Trophoblast cell (in vitro differentiated cells and primary cell): Measurements from ENCODE around the gene SLC22A1.

Experiments
- DNase-seq, 2 donors: peaks; one replicate each; pipeline ENCODE4 v3.0.0-alpha.2; 2016
- H2AFZ ChIP-seq: 2 replicates; pipeline ENCODE4 v1.6.1; 2013; ENCODE audit warnings: low read length, moderate library complexity, mild to moderate bottlenecking; ENCODE audit not compliant: insufficient read depth, poor library complexity
- H2AK5ac ChIP-seq: 2 replicates; pipeline ENCODE4 v1.6.1; 2013; ENCODE audit warnings: mild to moderate bottlenecking, low read length
- H2BK120ac ChIP-seq: 2 replicates; pipeline ENCODE4 v1.6.1; 2013; ENCODE audit warnings: low read length, mild to moderate bottlenecking, moderate library complexity; ENCODE audit not compliant: insufficient read depth, poor library complexity
- H2BK12ac ChIP-seq: 2 replicates; pipeline ENCODE4 v1.6.1; 2013; ENCODE audit warnings: mild to moderate bottlenecking, low read length, moderate library complexity
- H2BK5ac ChIP-seq: 2 replicates; pipeline ENCODE4 v1.6.1; 2013; ENCODE audit warnings: low read length, low read depth, moderate library complexity, mild to moderate bottlenecking; ENCODE audit not compliant: poor library complexity
- H3K14ac ChIP-seq: 2 replicates; pipeline ENCODE4 v1.6.1; 2013; ENCODE audit warnings: mild to moderate bottlenecking, low read length
- H3K18ac ChIP-seq: 2 replicates; pipeline ENCODE4 v1.6.1; 2013; ENCODE audit warnings: mild to moderate bottlenecking, low read length
- H3K23ac ChIP-seq: 2 replicates; pipeline ENCODE4 v1.6.1; 2013; ENCODE audit warnings: low read length
- H3K27ac ChIP-seq: 2 replicates; pipeline ENCODE4 v1.5.1; 2013; ENCODE audit warnings: low read depth, mild to moderate bottlenecking, inconsistent platforms, low read length, moderate library complexity
- H3K27me3 ChIP-seq: 2 replicates; pipeline ENCODE4 v1.6.1; 2013; ENCODE audit warnings: inconsistent platforms, mild to moderate bottlenecking, low read length, moderate library complexity; ENCODE audit not compliant: insufficient read depth
- H3K36me3 ChIP-seq, 2 experiments: 1 replicate in 1 of 2; 2 replicates in 1 of 2; pipeline ENCODE4 v1.6.1; 2013; ENCODE audit warnings: low read length in 2 of 2, mild to moderate bottlenecking in 2 of 2, moderate library complexity in 1 of 2; ENCODE audit not compliant: insufficient read depth in 2 of 2, control insufficient read depth in 1 of 2
- H3K4ac ChIP-seq: 2 replicates; pipeline ENCODE4 v1.6.1; 2013; ENCODE audit warnings: low read depth, mild to moderate bottlenecking, low read length, moderate library complexity
- H3K4me1 ChIP-seq, 2 experiments: 1 replicate in 1 of 2; 2 replicates in 1 of 2; pipeline ENCODE4 v1.6.1; 2013; ENCODE audit warnings: low read length in 2 of 2, mild to moderate bottlenecking in 2 of 2, moderate library complexity in 1 of 2; ENCODE audit not compliant: insufficient read depth in 2 of 2, control insufficient read depth in 1 of 2
- H3K4me2 ChIP-seq: 2 replicates; pipeline ENCODE4 v1.6.1; 2013; ENCODE audit warnings: inconsistent platforms, mild to moderate bottlenecking, low read length, moderate library complexity
- H3K4me3 ChIP-seq: 2 replicates; pipeline ENCODE4 v1.5.1; 2013; ENCODE audit warnings: mild to moderate bottlenecking, low read depth, low read length, inconsistent platforms
- H3K79me1 ChIP-seq: one replicate; pipeline ENCODE4 v1.6.1; 2013; ENCODE audit warnings: low read length
- H3K79me2 ChIP-seq: 2 replicates; pipeline ENCODE4 v1.6.1; 2013; ENCODE audit warnings: low read length, mild to moderate bottlenecking; ENCODE audit not compliant: control insufficient read depth, insufficient read depth, poor library complexity
- H3K9ac ChIP-seq: 2 replicates; pipeline ENCODE4 v1.6.1; 2013; ENCODE audit warnings: mild to moderate bottlenecking, low read length
- H3K9me3 ChIP-seq: 2 replicates; pipeline ENCODE4 v1.6.1; 2013; ENCODE audit warnings: low read depth, mild to moderate bottlenecking, control low read depth, inconsistent platforms, low read length; ENCODE audit not compliant: insufficient read depth
- H4K12ac ChIP-seq: 2 replicates; pipeline ENCODE4 v1.6.1; 2013; ENCODE audit warnings: low read depth, mild to moderate bottlenecking, low read length, moderate library complexity
- H4K8ac ChIP-seq: 2 replicates; pipeline ENCODE4 v1.6.1; 2013; ENCODE audit warnings: low read depth, mild to moderate bottlenecking, low read length, moderate library complexity
- H4K91ac ChIP-seq: one replicate; pipeline ENCODE4 v1.6.1; 2013; ENCODE audit warnings: low read depth, mild to moderate bottlenecking, low read length, moderate library complexity
- WGBS: extraction: QIAGEN DNeasy Blood & Tissue Kit; methylation state at CpG from one replicate; pipeline ENCODE4 v1.1.7; 2013; ENCODE audit warnings: missing lambda C conversion rate; ENCODE audit not compliant: insufficient read length, insufficient coverage; ENCODE audit errors: extremely low coverage; 5-methylcytosine and 5-hydroxymethylcytosine counted together

SLC22A1 gene

DNA sequence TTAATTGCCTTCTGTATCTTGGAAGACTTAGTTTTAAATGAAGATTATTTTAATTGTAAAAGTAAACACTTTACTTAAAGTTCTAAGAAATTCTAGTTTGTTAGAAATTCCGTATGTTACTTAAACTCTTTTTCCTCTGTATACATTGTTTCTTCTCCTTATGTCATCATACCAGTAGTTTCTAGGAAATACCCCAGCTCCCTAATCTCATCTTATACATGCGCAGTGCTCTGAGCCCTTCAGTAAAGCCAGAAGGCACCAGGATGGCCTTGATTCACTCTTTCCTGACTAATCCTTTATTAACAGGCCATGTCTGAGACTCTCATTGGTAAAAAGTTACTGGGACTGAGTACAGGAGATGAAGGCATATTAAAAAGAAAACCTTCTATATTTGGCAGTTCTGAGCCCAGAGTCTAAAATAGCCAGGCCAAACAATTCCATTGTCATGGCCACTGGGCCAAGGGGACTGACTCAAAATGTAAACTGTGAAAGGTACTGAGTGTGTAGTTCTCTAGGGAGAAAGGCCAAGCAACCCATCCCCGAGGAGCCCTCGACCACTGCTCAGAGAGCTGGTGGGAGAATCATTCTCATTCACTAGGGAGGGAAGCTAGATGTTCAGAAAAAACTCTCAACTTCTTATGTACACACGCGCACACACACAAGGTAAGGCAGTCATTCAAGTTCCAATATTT lies 25.0 kb downstream of the SLC22A1 start:
- Histone ChIP-seq H3K4ac (no peak overlapping the region), H4K12ac (no peak overlapping the region), H2BK120ac (no peak overlapping the region), H3K79me1 (no peaks in the 10 kb centered on the region), H2AFZ (no peak overlapping the region), H3K79me2 (no peaks in the 10 kb centered on the region), H3K9me3 (no peaks in the 10 kb centered on the region), H2AK5ac (no peak overlapping the region), H3K27me3 (no peaks in the 10 kb centered on the region), H4K8ac (no peak overlapping the region), H3K23ac (no peak overlapping the region), H3K4me2 (no peak overlapping the region), H3K4me1 (peaks cover 0 to 4% of the 10 kb centered on the region in 2 experiments), H2BK5ac (no peak overlapping the region), H2BK12ac (no peak overlapping the region), H3K14ac (no peak overlapping the region), H3K9ac (no peak overlapping the region), H3K4me3 (no peak overlapping the region), H4K91ac (no peak overlapping the region), H3K27ac (no peak overlapping the region), H3K36me3 (peaks cover 2 to 4% of the 10 kb centered on the region in 2 experiments), H3K18ac (no peak overlapping the region)
- no CpG with 5 or more reads among the region's 6 CpGs for WGBS
- DNase-seq, result peak in 1 of 2 donors; percentile 39

- no peaks in the 10 kb centered on the region for H3K9me3 ChIP-seq
- no peak overlapping the region for H4K8ac ChIP-seq
- no peak overlapping the region for H2BK120ac ChIP-seq
- H3K4me3 ChIP-seq, result no peak overlapping the region
- no peak overlapping the region for H3K4ac ChIP-seq
- peaks cover 0 to 4% of the 10 kb centered on the region in 2 experiments for H3K4me1 ChIP-seq
- no CpG with 5 or more reads among the region's 3 CpGs for WGBS
- no peak overlapping the region for H2BK12ac ChIP-seq
- no peaks in the 10 kb centered on the region for H3K79me1 ChIP-seq
- H3K79me2 ChIP-seq, result no peaks in the 10 kb centered on the region
- no peak overlapping the region for H2AFZ ChIP-seq
- H4K91ac ChIP-seq, result no peak overlapping the region
- peaks cover 2 to 4% of the 10 kb centered on the region in 2 experiments for H3K36me3 ChIP-seq
- no peak overlapping the region for H4K12ac ChIP-seq
- no peak overlapping the region for H3K9ac ChIP-seq
- H3K18ac ChIP-seq, result no peak overlapping the region
- H3K23ac ChIP-seq, result no peak overlapping the region
- no peak for DNase-seq
- no peak overlapping the region for H3K14ac ChIP-seq
- no peak overlapping the region for H3K27ac ChIP-seq
- H2AK5ac ChIP-seq, result no peak overlapping the region
- H3K27me3 ChIP-seq, result no peaks in the 10 kb centered on the region
- H3K4me2 ChIP-seq, result no peak overlapping the region
- no peak overlapping the region for H2BK5ac ChIP-seq
Observed at GRCh38 chr6:160147146-160147536, 25.5 kb downstream of the SLC22A1 start.

GRCh38 chr6:160154471-160154870 lies 32.9 kb downstream of the SLC22A1 start:
- Histone ChIP-seq H2AK5ac (no peak overlapping the region), H2BK12ac (no peak overlapping the region), H3K23ac (no peak overlapping the region), H3K9me3 (no peaks in the 10 kb centered on the region), H3K4me3 (no peak overlapping the region), H4K8ac (no peak overlapping the region), H3K9ac (no peak overlapping the region), H3K27me3 (no peaks in the 10 kb centered on the region), H4K91ac (no peak overlapping the region), H3K18ac (no peak overlapping the region), H2BK5ac (no peak overlapping the region), H3K4me2 (no peak overlapping the region), H3K27ac (no peak overlapping the region), H3K36me3 (no peaks in the 10 kb centered on the region), H3K79me1 (no peaks in the 10 kb centered on the region), H3K79me2 (no peaks in the 10 kb centered on the region), H3K4me1 (no peaks in the 10 kb centered on the region), H3K14ac (no peak overlapping the region), H3K4ac (no peak overlapping the region), H4K12ac (no peak overlapping the region), H2BK120ac (no peak overlapping the region), H2AFZ (no peak overlapping the region)
- DNase-seq, result no peak
- no CpG with 5 or more reads among the region's 3 CpGs for WGBS

GRCh38 chr6:160156842-160157241 lies 35.2 kb downstream of the SLC22A1 start:
- no CpG with 5 or more reads among the region's 1 CpG for WGBS
- H3K4me3 ChIP-seq, result no peak overlapping the region

More at GRCh38 chr6:160156842-160157241, 35.2 kb downstream of the SLC22A1 start:
- Histone ChIP-seq H2AFZ (no peak overlapping the region), H2BK120ac (no peak overlapping the region), H3K36me3 (no peaks in the 10 kb centered on the region), H3K79me1 (no peaks in the 10 kb centered on the region), H3K27me3 (no peaks in the 10 kb centered on the region), H2AK5ac (no peak overlapping the region), H2BK5ac (no peak overlapping the region), H3K14ac (no peak overlapping the region), H3K27ac (no peak overlapping the region), H3K18ac (no peak overlapping the region), H3K79me2 (no peaks in the 10 kb centered on the region), H3K4me2 (no peak overlapping the region), H3K23ac (no peak overlapping the region), H3K9ac (no peak overlapping the region), H3K4me1 (no peaks in the 10 kb centered on the region), H4K91ac (no peak overlapping the region), H3K4ac (no peak overlapping the region), H3K9me3 (no peaks in the 10 kb centered on the region), H4K12ac (no peak overlapping the region), H2BK12ac (no peak overlapping the region), H4K8ac (no peak overlapping the region)
- peak in 1 of 2 donors; percentile 42 for DNase-seq
